ENCODE results near the gene KNL1. TPM values are rescaled to one million over a fixed set of nuclear protein-coding genes. Genes with fewer than 3 reads are reported as not detected.

KNL1 gene
- total and polyA plus RNA-seq, 2 of the 8 experiments (the other 6 are each of a cell fraction or from before 2014, with no cell fraction given): 4.4 to 22.5 TPM

GRCh38 chr15:40565333-40566238, 28.5 kb upstream of the KNL1 start:
- H4K91ac ChIP-seq (replicated peaks; ENCODE audit: insufficient read length, low read length): no peak overlapping the region
- no peaks in the 10 kb centered on the region for H3K27me3 ChIP-seq (replicated peaks in 1 of 4; ENCODE audit: control insufficient read depth in 3 of 4, extremely low read depth in 1 of 4, insufficient read depth in 3 of 4, low read length in 3 of 4)
- H3K4me1 ChIP-seq (replicated peaks in 1 of 4; ENCODE audit: control insufficient read depth in 3 of 4, insufficient read depth in 4 of 4, low read length in 3 of 4): peaks cover 0 to 10% (median 3%) of the 10 kb centered on the region in 4 experiments; a peak in 4 of 7 replicates
- H3K27ac ChIP-seq (ENCODE audit: low read depth, low read length): no peak overlapping the region
- H3K36me3 ChIP-seq (ENCODE audit: control insufficient read depth in 2 of 4, insufficient read depth in 4 of 4, low read length in 3 of 4): no peaks in the 10 kb centered on the region; a peak in 1 of 8 replicates
- no peak for FAIRE-seq
- H3K4me3 ChIP-seq (ENCODE audit: extremely low read depth in 1 of 4, insufficient read depth in 2 of 4, low read depth in 3 of 4, low read length in 4 of 4): peak overlapping the region; percentile 6 to 83 (median 20); a peak in 5 of 8 replicates
- no peaks in the 10 kb centered on the region; the same call in 1 of the 2 replicates for H3K23me2 ChIP-seq (ENCODE audit: low read depth, low read length)
- peak overlapping the region; percentile 63 to 85 for H3K4me2 ChIP-seq (ENCODE audit: insufficient read depth in 1 of 2, low read depth in 2 of 2, low read length in 2 of 2)
- peaks cover 4% of the 10 kb centered on the region; the same call in 1 of the 2 replicates for H3K79me1 ChIP-seq (ENCODE audit: low read depth, low read length)
- H3K9ac ChIP-seq (replicated peaks in 1 of 4; ENCODE audit: extremely low read depth in 1 of 4, low read depth in 3 of 4, low read length in 3 of 4): no peak overlapping the region
- no peak for DNase-seq (ENCODE audit: low read depth in 1 of 2, low spot score in 2 of 2)
- no peak overlapping the region for H3K14ac ChIP-seq (ENCODE audit: insufficient read length)
- H2BK15ac ChIP-seq (ENCODE audit: low read length): no peak overlapping the region
- H2BK20ac ChIP-seq (ENCODE audit: low read length): no peak overlapping the region
- no peak overlapping the region for H2BK120ac ChIP-seq (replicated peaks; ENCODE audit: low read depth, low read length)
- H3K18ac ChIP-seq (ENCODE audit: extremely low read depth, low read length): peak overlapping the region; percentile 24; the same call in 1 of the 2 replicates
- 72% methylated on average over 16 of the region's 20 CpGs; no CpG with 5 or more reads in 1 of the 2 experiments for WGBS, 2 experiments (ENCODE audit: extremely low coverage in 1 of 2, insufficient coverage in 1 of 2, insufficient read length in 1 of 2, insufficient replicate concordance in 2 of 2, low coverage in 1 of 2, low lambda C conversion rate in 2 of 2, missing lambda C conversion rate in 1 of 2)
- no peak overlapping the region for H3K56ac ChIP-seq (replicated peaks; ENCODE audit: insufficient read length, low read depth, low read length)
- H4K5ac ChIP-seq (ENCODE audit: insufficient read length, low read depth, low read length): no peak overlapping the region
- 0 out of 2 replicates have a peak overlapping the region, but pooled peaks have one; percentile 74 for H2AFZ ChIP-seq (ENCODE audit: low read length)
- H3K23ac ChIP-seq (ENCODE audit: insufficient read length): no peak overlapping the region
- no peaks in the 10 kb centered on the region for H3K9me3 ChIP-seq (ENCODE audit: insufficient read depth in 2 of 2, low read depth in 1 of 2, low read length in 1 of 2)
- no peak overlapping the region for H3K4ac ChIP-seq (replicated peaks; ENCODE audit: insufficient read length, low read depth, low read length)
- no peaks in the 10 kb centered on the region for H4K20me1 ChIP-seq (replicated peaks in 1 of 2; ENCODE audit: control insufficient read depth in 1 of 2, insufficient read depth in 2 of 2, low read length in 2 of 2)
- H2BK5ac ChIP-seq (ENCODE audit: low read depth, low read length): no peak overlapping the region
- H4K8ac ChIP-seq (ENCODE audit: extremely low read depth, insufficient read depth, low read length): no peak overlapping the region
- H2BK12ac ChIP-seq (ENCODE audit: low read depth, low read length): no peak overlapping the region
- peaks cover 0 to 13% of the 10 kb centered on the region in 2 experiments; a peak in 3 of 4 replicates for H3K79me2 ChIP-seq (ENCODE audit: control insufficient read depth in 1 of 2, insufficient read depth in 2 of 2, low read length in 2 of 2)
- CTCF ChIA-PET (ENCODE audit: partially characterized antibody): interaction anchor here (0.6 to 2.3 kb wide), 7 partner anchors 16 to 130 kb away, joined by 3 to 7 read pairs (median 3); no protein-coding TSS in a partner anchor
- POLR2A ChIA-PET (ENCODE audit: partially characterized antibody): interaction anchor here (0.9 to 1.9 kb wide), 8 partner anchors 9 to 278 kb away, joined by 3 to 6 read pairs (median 4); partner anchors contain the start of genes RAD51 and SPINT1
- H2AK5ac ChIP-seq (ENCODE audit: low read depth, low read length): no peak overlapping the region
- no peak for TF ChIP-seq CEBPB (IDR thresholded peaks at IDR 0.05; ENCODE audit: low read depth, low read length)
- no peak for TF ChIP-seq FOSL1 (IDR thresholded peaks at IDR 0.05; ENCODE audit: insufficient read depth, low read depth, low read length)
- TF ChIP-seq KDM5A (IDR thresholded peaks at IDR 0.05; ENCODE audit: low read length): no peak
- TF ChIP-seq TEAD4 (IDR thresholded peaks at IDR 0.05; ENCODE audit: low read depth, low read length): no peak
- no peak for TF ChIP-seq USF2 (IDR thresholded peaks at IDR 0.05; ENCODE audit: low read length)
- TF ChIP-seq SUZ12 (IDR thresholded peaks at IDR 0.05; ENCODE audit: low read length): no peak
- TF ChIP-seq EZH2 (IDR thresholded peaks at IDR 0.05; ENCODE audit: low read depth, low read length, severe bottlenecking): no peak
- no peak for TF ChIP-seq RFX5 (IDR thresholded peaks at IDR 0.05; ENCODE audit: borderline replicate concordance, low read depth, low read length)

Measured in H1 (cell line).